Measurements from ENCODE around the gene HS3ST4.

HS3ST4 gene

GRCh38 chr16:25828510-25828909 lies 136.8 kb downstream of the HS3ST4 start:
- no peak for DNase-seq

GRCh38 chr16:25832291-25832690 lies 140.5 kb downstream of the HS3ST4 start:
- DNase-seq = no peak

- no peak for DNase-seq
Measured at GRCh38 chr16:25834101-25834500, 142.3 kb downstream of the HS3ST4 start.

- DNase-seq = no peak
Measured at GRCh38 chr16:25835126-25835525, 143.4 kb downstream of the HS3ST4 start.

GRCh38 chr16:25838724-25839186 lies 147.0 kb downstream of the HS3ST4 start:
- DNase-seq = no peak

- DNase-seq = no peak
Measured at GRCh38 chr16:25841761-25842160, 150.0 kb downstream of the HS3ST4 start.

GRCh38 chr16:25845901-25846300 lies 154.1 kb downstream of the HS3ST4 start:
- DNase-seq = no peak

- no peak for DNase-seq
Measured at GRCh38 chr16:25854141-25854540, 162.4 kb downstream of the HS3ST4 start.

- DNase-seq = no peak
Measured at GRCh38 chr16:25855063-25855462, 163.3 kb downstream of the HS3ST4 start.

- DNase-seq = no peak
Measured at GRCh38 chr16:25855818-25856217, 164.1 kb downstream of the HS3ST4 start.

- DNase-seq = no peak
Measured at GRCh38 chr16:25859645-25860044, 167.9 kb downstream of the HS3ST4 start.

GRCh38 chr16:25867041-25867440 lies 175.3 kb downstream of the HS3ST4 start:
- no peak for DNase-seq

- no peak for DNase-seq
Measured at GRCh38 chr16:25868106-25868505, 176.3 kb downstream of the HS3ST4 start.

- DNase-seq = no peak
Measured at GRCh38 chr16:25868706-25869370, 177.1 kb downstream of the HS3ST4 start.

- DNase-seq = no peak
Measured at GRCh38 chr16:25872369-25873070, 180.8 kb downstream of the HS3ST4 start.

- no peak for DNase-seq
Measured at GRCh38 chr16:25874196-25874595, 182.4 kb downstream of the HS3ST4 start.

- no peak for DNase-seq
Measured at GRCh38 chr16:25875956-25876598, 184.3 kb downstream of the HS3ST4 start.

- DNase-seq = no peak
Measured at GRCh38 chr16:25877103-25877502, 185.3 kb downstream of the HS3ST4 start.

- no peak for DNase-seq
Measured at GRCh38 chr16:25886598-25886997, 194.8 kb downstream of the HS3ST4 start.

- DNase-seq = no peak
Measured at GRCh38 chr16:25888868-25889267, 197.1 kb downstream of the HS3ST4 start.

- no peak for DNase-seq
Measured at GRCh38 chr16:25893332-25893731, 201.6 kb downstream of the HS3ST4 start.

- DNase-seq = no peak
Measured at GRCh38 chr16:25894093-25894492, 202.3 kb downstream of the HS3ST4 start.

GRCh38 chr16:25895380-25895779 lies 203.6 kb downstream of the HS3ST4 start:
- DNase-seq = no peak

- no peak for DNase-seq
Measured at GRCh38 chr16:25896411-25896810, 204.7 kb downstream of the HS3ST4 start.

Measured in NK-92 treated with Interleukin-12 subunit alpha and Interleukin-12 subunit beta, amount 100 ng/mL, for 24 hours (cell line).